CD14-positive monocyte (primary cell): ENCODE measurements around the gene CCDC107. TPM values are rescaled to one million over a fixed set of nuclear protein-coding genes. Genes with fewer than 3 reads are reported as not detected.
A peak's percentile ranks its signal among the peaks of the same experiment; 100 is the strongest.

Experiments used
- DNase-seq, 3 donors: peaks; one replicate each; pipeline ENCODE4 v3.0.0-alpha.2; 2011 to 2022
- H2AFZ ChIP-seq: 2 replicates; pipeline ENCODE4 v1.6.0; 2012; ENCODE audit warnings: mild to moderate bottlenecking, low read depth, low read length, inconsistent platforms; ENCODE audit not compliant: insufficient read depth, poor library complexity, severe bottlenecking
- H3K27ac ChIP-seq, 2 donors: 1 replicate in 1 of 2; 2 replicates in 1 of 2; pipeline ENCODE4 v1.5.1; 2012 to 2013; ENCODE audit warnings: low read length in 2 of 2, control low read depth in 1 of 2, inconsistent platforms in 1 of 2, low read depth in 1 of 2, mild to moderate bottlenecking in 1 of 2
- H3K27me3 ChIP-seq, 2 donors: one replicate each; pipeline versions ENCODE4 v1.6.0 to v1.6.1; 2011 to 2013; ENCODE audit warnings: low read length in 2 of 2; ENCODE audit not compliant: control insufficient read depth in 2 of 2, insufficient read depth in 2 of 2
- H3K36me3 ChIP-seq, 2 donors: replicated peaks in 1 of 2; 1 replicate in 1 of 2; 2 replicates in 1 of 2; pipeline versions ENCODE4 v1.5.1 to v1.6.1; 2012 to 2013; ENCODE audit warnings: low read length in 2 of 2, control low read depth in 1 of 2, inconsistent platforms in 1 of 2, mild to moderate bottlenecking in 1 of 2; ENCODE audit not compliant: insufficient read depth in 2 of 2, control insufficient read depth in 1 of 2
- H3K4me1 ChIP-seq, 2 donors: 1 replicate in 1 of 2; 2 replicates in 1 of 2; pipeline versions ENCODE4 v1.5.1 to v1.6.1; 2012 to 2013; ENCODE audit warnings: low read length in 2 of 2, control low read depth in 1 of 2, inconsistent platforms in 1 of 2, mild to moderate bottlenecking in 1 of 2, moderate library complexity in 1 of 2; ENCODE audit not compliant: insufficient read depth in 2 of 2, control insufficient read depth in 1 of 2
- H3K4me2 ChIP-seq: replicated peaks from 2 replicates; pipeline ENCODE3; 2012; ENCODE audit warnings: low read length, moderate library complexity, mild to moderate bottlenecking; ENCODE audit not compliant: poor library complexity, severe bottlenecking; ENCODE audit errors: extremely low read depth
- H3K4me3 ChIP-seq, 3 experiments: fragments of 200-600 bp in 1 of 3; sonication (generic) in 1 of 3; replicated peaks in 1 of 3; 1 replicate in 2 of 3; 2 replicates in 1 of 3; pipeline ENCODE4 v1.5.1; 2011 to 2013; ENCODE audit warnings: low read length in 3 of 3, mild to moderate bottlenecking in 3 of 3, control low read depth in 2 of 3, low read depth in 2 of 3, inconsistent platforms in 1 of 3, moderate library complexity in 1 of 3
- H3K79me2 ChIP-seq: 2 replicates; pipeline ENCODE4 v1.6.0; 2012; ENCODE audit warnings: mild to moderate bottlenecking, control low read depth, inconsistent platforms, low read length, moderate library complexity; ENCODE audit not compliant: insufficient read depth
- H3K9ac ChIP-seq: 2 replicates; pipeline ENCODE4 v1.6.0; 2017; ENCODE audit warnings: low read length, mild to moderate bottlenecking; ENCODE audit not compliant: insufficient read depth, poor library complexity, severe bottlenecking
- H3K9me3 ChIP-seq, 2 donors: replicated peaks in 1 of 2; 1 replicate in 1 of 2; 2 replicates in 1 of 2; pipeline versions ENCODE4 v1.5.1 to v1.6.1; 2012 to 2013; ENCODE audit warnings: low read length in 2 of 2, control low read depth in 1 of 2; ENCODE audit not compliant: control insufficient read depth in 1 of 2, insufficient read depth in 1 of 2
- H4K20me1 ChIP-seq: 2 replicates; pipeline ENCODE4 v1.6.0; 2012; ENCODE audit warnings: mild to moderate bottlenecking, low read length, control low read depth, moderate library complexity; ENCODE audit not compliant: insufficient read depth
- H3K27ac Mint-ChIP-seq, 7 donors: one replicate each; pipeline ENCODE4 v1.8.0; 2020; ENCODE audit warnings: mild to moderate bottlenecking in 7 of 7, mixed read lengths in 7 of 7, moderate library complexity in 6 of 7, inconsistent platforms in 2 of 7
- H3K27me3 Mint-ChIP-seq, 3 donors: one replicate each; pipeline ENCODE4 v1.8.0; 2021 to 2022; ENCODE audit warnings: low read depth in 3 of 3, mild to moderate bottlenecking in 3 of 3, mixed read lengths in 3 of 3, moderate library complexity in 3 of 3, inconsistent platforms in 1 of 3
- H3K36me3 Mint-ChIP-seq, 2 donors: one replicate each; pipeline ENCODE4 v1.8.0; 2020; ENCODE audit warnings: mixed read lengths in 2 of 2, inconsistent platforms in 1 of 2, mild to moderate bottlenecking in 1 of 2
- H3K4me1 Mint-ChIP-seq: one replicate; pipeline ENCODE4 v1.8.0; 2020; ENCODE audit warnings: mild to moderate bottlenecking, mixed read lengths
- H3K4me3 Mint-ChIP-seq, 2 donors: one replicate each; pipeline ENCODE4 v1.8.0; 2020; ENCODE audit warnings: mild to moderate bottlenecking in 2 of 2, mixed read lengths in 2 of 2, moderate library complexity in 1 of 2
- H3K9me3 Mint-ChIP-seq, 7 donors: one replicate each; pipeline ENCODE4 v1.8.0; 2020 to 2022; ENCODE audit warnings: mixed read lengths in 7 of 7, mild to moderate bottlenecking in 6 of 7, moderate library complexity in 6 of 7, inconsistent platforms in 2 of 7
- WGBS: methylation state at CpG from one replicate; pipeline ENCODE4 v1.1.5; 2013; ENCODE audit warnings: missing lambda C conversion rate; ENCODE audit not compliant: insufficient coverage; 5-methylcytosine and 5-hydroxymethylcytosine counted together
- intact Hi-C, 2 donors: fragments of 100-400 bp; cut with micrococcal nuclease; formaldehyde crosslinking; loops; one replicate each; pipeline versions ENCODE4 v1.15.0 to v1.15.1; 2023
- polyA plus RNA-seq, 3 donors: library from polyadenylated mRNA; depleted of rRNA in 1 of 3; unstranded in 2 of 3; stranded (reverse) in 1 of 3; fragments of 300-500 nt in 2 of 3; fragments of >200 nt in 1 of 3; fragmentation: Illumina TruSeq in 2 of 3; gene quantifications; 1 replicate in 2 of 3; 2 replicates in 1 of 3; pipeline ENCODE4 v1.2.3, GENCODE V29; 2012 to 2021
- TF ChIP-seq, protein P1 (sequence below): fragments of 200-600 bp; IDR thresholded peaks from one replicate; pipeline ENCODE4 v1.8.0; 2022; ENCODE audit warnings: antibody characterized with exemption, mild to moderate bottlenecking

The CCDC107 gene
- polyA plus RNA-seq, 3 donors = 17.2 to 32.6 (median 23.2) TPM

DNA sequence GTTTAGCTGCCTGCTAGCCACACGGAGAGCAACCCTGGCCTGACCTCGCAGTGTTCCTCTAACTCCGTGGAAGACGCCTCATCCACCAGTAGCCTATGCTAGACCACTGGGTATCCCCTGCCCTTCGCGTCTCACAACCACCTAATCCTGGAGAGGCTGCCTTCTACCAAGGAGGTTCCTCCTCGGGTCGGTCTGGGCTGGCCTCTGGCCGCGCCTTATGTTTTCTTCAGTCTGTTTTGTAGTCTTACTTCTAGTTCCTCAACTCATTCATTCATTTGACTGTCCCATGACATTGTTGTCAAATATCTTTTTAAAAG is 33.2 kb downstream of the CCDC107 start:
- intact Hi-C loops = loop anchor here in 1 of 2 donors (10.0 kb wide), 1 partner anchor 46 kb away; no protein-coding TSS in a partner anchor
- no peaks in the 10 kb centered on the region for H3K36me3 Mint-ChIP-seq
- 8% methylated on average over 10 of the region's 10 CpGs for WGBS

DNA sequence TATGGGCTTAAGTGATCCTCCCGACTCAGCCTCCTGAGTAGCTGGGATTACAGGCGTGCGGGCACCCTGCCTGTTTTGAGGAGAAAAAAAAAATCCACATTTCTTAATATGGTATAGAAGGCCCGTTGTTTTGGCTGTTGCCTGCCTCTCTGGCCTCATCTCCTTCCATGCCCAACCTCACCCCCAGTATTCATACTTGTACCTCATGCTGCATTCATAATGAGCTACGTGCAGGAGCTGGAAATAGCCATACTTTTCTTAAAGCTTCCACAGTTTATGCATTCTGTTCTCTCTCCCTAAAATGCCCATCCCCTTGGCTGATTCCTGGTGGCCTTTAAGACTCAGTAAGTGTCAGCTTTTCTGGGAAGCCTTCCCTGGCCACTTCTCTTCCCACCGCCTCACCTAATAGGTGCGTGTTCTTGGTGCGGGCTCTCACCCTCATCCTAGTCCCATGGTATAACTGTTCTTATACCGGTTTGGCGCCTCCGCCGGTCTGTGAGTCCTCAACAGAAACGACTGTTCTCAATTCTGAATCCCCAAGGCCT is 33.7 kb downstream of the CCDC107 start:
- Histone ChIP-seq H4K20me1 (peaks cover 14% of the 10 kb centered on the region), H3K9ac (no peak overlapping the region), H3K27ac (no peak overlapping the region), H3K4me1 (peaks cover 14 to 21% of the 10 kb centered on the region in 2 donors), H3K79me2 (no peaks in the 10 kb centered on the region), H2AFZ (no peak overlapping the region), H3K4me3 (no peak overlapping the region), H3K4me2 (peak overlapping the region; percentile 90), H3K9me3 (no peaks in the 10 kb centered on the region), H3K36me3 (peaks cover 11 to 13% of the 10 kb centered on the region in 2 donors), H3K27me3 (peaks cover 0 to 15% of the 10 kb centered on the region in 2 donors)
- peaks cover 10% of the 10 kb centered on the region for H3K4me1 Mint-ChIP-seq
- TF ChIP-seq, protein P1, sequence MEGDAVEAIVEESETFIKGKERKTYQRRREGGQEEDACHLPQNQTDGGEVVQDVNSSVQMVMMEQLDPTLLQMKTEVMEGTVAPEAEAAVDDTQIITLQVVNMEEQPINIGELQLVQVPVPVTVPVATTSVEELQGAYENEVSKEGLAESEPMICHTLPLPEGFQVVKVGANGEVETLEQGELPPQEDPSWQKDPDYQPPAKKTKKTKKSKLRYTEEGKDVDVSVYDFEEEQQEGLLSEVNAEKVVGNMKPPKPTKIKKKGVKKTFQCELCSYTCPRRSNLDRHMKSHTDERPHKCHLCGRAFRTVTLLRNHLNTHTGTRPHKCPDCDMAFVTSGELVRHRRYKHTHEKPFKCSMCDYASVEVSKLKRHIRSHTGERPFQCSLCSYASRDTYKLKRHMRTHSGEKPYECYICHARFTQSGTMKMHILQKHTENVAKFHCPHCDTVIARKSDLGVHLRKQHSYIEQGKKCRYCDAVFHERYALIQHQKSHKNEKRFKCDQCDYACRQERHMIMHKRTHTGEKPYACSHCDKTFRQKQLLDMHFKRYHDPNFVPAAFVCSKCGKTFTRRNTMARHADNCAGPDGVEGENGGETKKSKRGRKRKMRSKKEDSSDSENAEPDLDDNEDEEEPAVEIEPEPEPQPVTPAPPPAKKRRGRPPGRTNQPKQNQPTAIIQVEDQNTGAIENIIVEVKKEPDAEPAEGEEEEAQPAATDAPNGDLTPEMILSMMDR = no peak
- 96% methylated on average over 3 of the region's 13 CpGs for WGBS
- DNase-seq = no peak
- peak overlapping the region in 1 of 7 donors; percentile 20 for H3K27ac Mint-ChIP-seq
- H3K36me3 Mint-ChIP-seq = no peaks in the 10 kb centered on the region
- no peak overlapping the region for H3K4me3 Mint-ChIP-seq
- H3K9me3 Mint-ChIP-seq = peaks cover 0 to 3% (median 0%) of the 10 kb centered on the region in 7 donors
- intact Hi-C loops = loop anchor here in 1 of 2 donors (10.0 kb wide), 1 partner anchor 47 kb away; no protein-coding TSS in a partner anchor
- H3K27me3 Mint-ChIP-seq = peaks cover 4 to 25% (median 6%) of the 10 kb centered on the region in 3 donors

More for the DNA sequence above, 33.2 kb downstream of the CCDC107 start:
- peak in 2 of 3 donors; percentile 31 to 43 for DNase-seq
- Mint-ChIP-seq H3K4me1 (peaks cover 10% of the 10 kb centered on the region), H3K4me3 (peak overlapping the region; percentile 88 to 91), H3K27me3 (peaks cover 4 to 25% (median 6%) of the 10 kb centered on the region in 3 donors), H3K27ac (peak overlapping the region in 6 of 7 donors; percentile 38 to 77 (median 62)), H3K9me3 (peaks cover 0 to 3% (median 0%) of the 10 kb centered on the region in 7 donors)
- peak overlapping the region; percentile 75 for H3K9ac ChIP-seq
- peaks cover 14 to 21% of the 10 kb centered on the region in 2 donors for H3K4me1 ChIP-seq
- H3K27ac ChIP-seq = peak overlapping the region in 1 of 2 donors; percentile 36
- H3K79me2 ChIP-seq = no peaks in the 10 kb centered on the region
- TF ChIP-seq, protein P1 = no peak
- peak overlapping the region; percentile 90 for H3K4me2 ChIP-seq
- H3K4me3 ChIP-seq = peak overlapping the region; percentile 86 to 93 (median 90)
- H3K36me3 ChIP-seq = peaks cover 6 to 7% of the 10 kb centered on the region in 2 donors
- peaks cover 8% of the 10 kb centered on the region for H4K20me1 ChIP-seq
- H3K9me3 ChIP-seq = no peaks in the 10 kb centered on the region
- peak overlapping the region; percentile 94 for H2AFZ ChIP-seq
- H3K27me3 ChIP-seq = peaks cover 0 to 15% of the 10 kb centered on the region in 2 donors
